D721Med (cell line): ENCODE measurements around the gene CNBP.

Source experiments
- DNase-seq: peaks from one replicate; pipeline ENCODE4 v3.0.0; 2011; ENCODE audit warnings: low spot score; ENCODE audit not compliant: insufficient read length
- FAIRE-seq: peaks from 2 replicates; lab custom pipeline; 2011; peaks lifted over from hg19 to GRCh38; lab: Jason Lieb, UNC
- TF ChIP-seq, protein P1 (sequence below): IDR thresholded peaks from 2 replicates; pipeline ENCODE4 v1.5.1; 2012; ENCODE audit warnings: mild to moderate bottlenecking, control low read depth; ENCODE audit not compliant: insufficient read depth; ENCODE audit errors: missing control alignments

CNBP gene

DNA sequence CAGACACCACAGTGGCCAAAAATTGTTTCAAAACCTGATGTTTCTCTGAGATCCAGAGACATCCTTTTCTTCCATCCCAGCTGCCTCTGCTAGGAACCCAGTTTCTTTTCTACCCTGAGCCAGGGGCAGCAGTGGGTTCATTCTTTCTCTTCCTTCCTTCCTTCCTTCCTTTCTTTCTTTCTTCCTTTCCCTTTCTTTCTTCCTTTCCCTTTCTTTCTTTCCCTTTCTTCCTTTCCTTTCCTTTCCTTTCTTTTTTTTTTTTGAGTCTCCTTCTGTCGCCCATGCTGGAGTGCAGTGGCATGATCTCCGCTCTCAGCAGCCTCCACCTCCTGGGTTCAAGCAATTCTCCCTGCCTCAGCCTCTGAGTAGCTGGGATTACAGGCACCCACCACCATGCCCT, 35.0 kb upstream of the CNBP start:
- TF ChIP-seq, protein P1, sequence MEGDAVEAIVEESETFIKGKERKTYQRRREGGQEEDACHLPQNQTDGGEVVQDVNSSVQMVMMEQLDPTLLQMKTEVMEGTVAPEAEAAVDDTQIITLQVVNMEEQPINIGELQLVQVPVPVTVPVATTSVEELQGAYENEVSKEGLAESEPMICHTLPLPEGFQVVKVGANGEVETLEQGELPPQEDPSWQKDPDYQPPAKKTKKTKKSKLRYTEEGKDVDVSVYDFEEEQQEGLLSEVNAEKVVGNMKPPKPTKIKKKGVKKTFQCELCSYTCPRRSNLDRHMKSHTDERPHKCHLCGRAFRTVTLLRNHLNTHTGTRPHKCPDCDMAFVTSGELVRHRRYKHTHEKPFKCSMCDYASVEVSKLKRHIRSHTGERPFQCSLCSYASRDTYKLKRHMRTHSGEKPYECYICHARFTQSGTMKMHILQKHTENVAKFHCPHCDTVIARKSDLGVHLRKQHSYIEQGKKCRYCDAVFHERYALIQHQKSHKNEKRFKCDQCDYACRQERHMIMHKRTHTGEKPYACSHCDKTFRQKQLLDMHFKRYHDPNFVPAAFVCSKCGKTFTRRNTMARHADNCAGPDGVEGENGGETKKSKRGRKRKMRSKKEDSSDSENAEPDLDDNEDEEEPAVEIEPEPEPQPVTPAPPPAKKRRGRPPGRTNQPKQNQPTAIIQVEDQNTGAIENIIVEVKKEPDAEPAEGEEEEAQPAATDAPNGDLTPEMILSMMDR: no peak
- FAIRE-seq: no peak
- no peak for DNase-seq

DNA sequence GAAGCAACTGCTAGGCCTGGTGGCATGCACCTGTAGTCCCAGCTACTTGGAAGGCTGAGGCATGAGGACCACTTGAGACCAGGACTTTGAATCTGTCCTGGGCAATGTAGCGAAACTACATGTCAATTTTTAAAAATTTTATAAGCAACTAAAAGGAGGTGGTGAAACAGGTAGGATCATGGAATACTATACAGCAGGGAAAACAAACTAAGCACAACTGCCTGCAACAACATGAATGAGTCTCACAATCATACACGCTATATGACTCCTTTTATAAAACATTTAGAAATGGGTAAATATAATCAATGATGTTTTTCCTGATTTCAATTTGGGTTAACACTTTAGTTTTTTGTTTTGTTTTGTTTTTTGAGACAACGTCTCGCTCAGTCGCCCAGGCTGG, 29.5 kb upstream of the CNBP start:
- DNase-seq: no peak
- TF ChIP-seq, protein P1: no peak
- FAIRE-seq: no peak

DNA sequence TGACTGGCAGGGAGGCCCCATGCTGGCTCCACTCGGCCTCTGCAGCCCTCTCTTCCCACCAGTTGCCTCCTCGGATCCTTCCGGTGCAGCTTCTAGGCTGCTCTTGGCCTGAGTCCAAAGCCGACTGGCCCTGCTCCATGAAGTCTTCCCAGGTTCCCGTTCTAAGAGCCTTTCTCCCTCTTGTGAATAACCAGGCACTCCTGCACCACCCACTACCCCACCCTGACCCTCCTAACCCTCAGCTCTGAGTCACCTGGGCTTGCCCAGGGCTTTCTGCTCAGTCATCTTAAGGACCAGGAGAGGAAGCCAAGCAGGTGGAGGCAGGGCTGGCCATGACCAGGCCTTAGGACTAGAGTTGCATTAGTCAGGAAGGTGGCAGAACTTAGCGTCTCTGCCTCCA, 28.1 kb upstream of the CNBP start:
- TF ChIP-seq, protein P1: no peak
- FAIRE-seq (no peak), DNase-seq (no peak)

DNA sequence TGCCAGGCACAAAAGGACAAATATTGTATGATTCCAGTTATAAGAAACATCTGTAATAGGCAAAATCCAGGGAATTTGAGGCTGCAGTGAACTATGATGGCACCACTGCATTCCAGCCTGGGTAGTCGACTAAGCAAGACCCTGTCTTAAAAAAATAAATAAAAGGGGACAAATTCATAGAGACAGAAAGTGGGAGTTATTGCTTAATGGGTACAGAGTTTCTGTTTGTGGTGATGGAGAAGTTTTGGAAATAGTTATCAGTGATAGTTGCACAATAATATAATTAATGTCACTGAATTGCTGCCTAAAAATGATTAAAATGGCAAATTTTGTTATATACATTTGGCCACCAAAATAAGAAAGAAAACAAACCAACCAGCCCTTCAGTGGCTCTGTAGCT, 27.6 kb upstream of the CNBP start:
- no peak for DNase-seq
- no peak for FAIRE-seq
- TF ChIP-seq, protein P1: no peak

DNA sequence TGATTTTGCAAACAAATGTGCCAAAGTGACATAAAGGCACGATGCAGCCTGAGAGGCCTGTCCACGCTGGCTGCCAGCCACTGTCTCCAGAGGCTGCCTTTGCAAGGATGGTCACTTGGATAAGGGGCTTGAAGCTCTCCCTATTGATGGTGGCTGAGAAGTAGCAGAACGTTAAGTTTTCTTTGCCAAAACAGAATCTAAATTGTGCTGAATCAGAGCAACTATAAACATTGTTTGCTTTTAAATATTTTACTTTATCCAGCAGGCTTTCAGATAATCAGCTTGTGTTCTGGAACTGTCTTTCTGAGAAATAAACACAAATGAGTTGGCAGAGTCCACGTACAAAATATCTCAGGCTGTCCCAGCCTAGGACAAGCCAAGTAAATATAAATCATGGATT, 23.8 kb upstream of the CNBP start:
- no peak for DNase-seq
- no peak for FAIRE-seq
- TF ChIP-seq, protein P1: no peak

DNA sequence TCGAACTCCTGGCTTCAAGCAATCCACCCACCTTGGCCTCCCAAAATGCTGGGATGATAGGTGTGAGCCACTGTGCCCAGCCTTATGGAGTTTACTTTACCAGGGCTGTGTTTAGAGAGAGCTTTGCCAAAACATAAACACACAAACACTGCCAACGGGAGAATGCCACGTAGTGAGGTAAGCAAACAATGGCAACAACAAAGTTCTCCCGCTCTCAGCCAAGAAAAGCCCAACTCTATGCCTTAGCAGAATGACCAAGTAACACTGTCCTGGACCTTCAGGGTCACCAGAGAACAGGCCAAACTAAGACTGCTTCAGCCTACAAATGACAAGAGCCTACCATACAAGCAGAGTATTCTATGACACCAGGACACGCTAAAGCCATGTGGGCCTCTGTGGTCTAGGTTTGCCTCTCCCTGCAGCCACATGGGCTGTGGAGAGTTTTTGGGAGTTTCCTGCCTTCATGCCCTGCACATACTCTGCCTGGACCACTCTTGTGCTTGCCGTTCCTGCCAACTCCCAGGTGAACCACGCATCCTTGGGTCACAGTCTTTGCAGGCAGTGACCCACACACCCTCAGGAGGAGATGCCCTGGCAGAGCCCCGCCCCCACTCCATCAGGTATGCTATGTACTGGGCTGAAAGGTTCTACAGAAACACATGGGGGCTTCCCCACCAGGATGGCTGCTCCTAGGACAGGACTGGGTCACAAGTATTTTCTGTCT, 21.6 kb upstream of the CNBP start:
- no peak for FAIRE-seq
- DNase-seq: no peak
- TF ChIP-seq, protein P1: no peak

DNA sequence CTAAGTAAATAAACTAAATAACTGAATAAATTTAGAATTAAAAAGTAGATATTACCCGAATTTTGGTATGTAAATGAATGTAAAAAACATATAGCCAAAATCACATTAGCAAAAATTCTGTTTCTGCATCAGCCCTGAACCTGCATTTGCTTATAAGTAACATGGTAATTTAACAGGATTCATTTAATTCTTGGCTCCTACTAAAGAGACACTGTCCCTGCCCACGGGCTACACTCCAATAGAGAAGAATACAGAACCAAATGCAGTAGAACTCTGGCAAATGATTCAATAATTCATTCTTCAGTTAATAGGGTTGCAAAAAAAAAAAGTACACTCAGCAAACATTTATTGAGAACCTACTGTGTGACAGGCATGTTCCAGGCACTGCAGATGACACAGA, 20.8 kb upstream of the CNBP start:
- DNase-seq (no peak), FAIRE-seq (no peak)
- TF ChIP-seq, protein P1: no peak
